Esophagus squamous epithelium (tissue), 5 donors: ENCODE data around the gene TRIP13. TPM values are rescaled to one million over a fixed set of nuclear protein-coding genes. Genes with fewer than 3 reads are reported as not detected.
A peak's percentile ranks its signal among the peaks of the same experiment; 100 is the strongest.
"Not testable (repeated sequence)": the region's sequence is repeated elsewhere in the genome, so short reads cannot be mapped to it uniquely, and the experiment has no call there.

Source experiments
- DNase-seq: peaks from one replicate; lab custom pipeline; 2025; lab: John Stamatoyannopoulos, UW
- H3K27ac ChIP-seq, 4 donors: fragments of 200-600 bp; sonication (generic); one replicate each; pipeline ENCODE4 v1.5.1; 2016 to 2019; ENCODE audit warnings: mild to moderate bottlenecking in 1 of 4
- H3K27me3 ChIP-seq, 4 donors: fragments of 200-600 bp; sonication (generic); 1 replicate in 3 of 4; 2 replicates in 1 of 4; pipeline versions ENCODE4 v1.5.1 to v1.6.0; 2017 to 2021; ENCODE audit warnings: antibody characterized with exemption in 1 of 4
- H3K36me3 ChIP-seq, 3 donors: fragments of 200-600 bp; sonication (generic); one replicate each; pipeline ENCODE4 v1.5.1; 2016 to 2019
- H3K4me1 ChIP-seq, 3 donors: fragments of 200-600 bp; sonication (generic); one replicate each; pipeline ENCODE4 v1.5.1; 2017 to 2019
- H3K4me3 ChIP-seq, 4 donors: fragments of 200-600 bp; sonication (generic); 1 replicate in 3 of 4; 2 replicates in 1 of 4; pipeline ENCODE4 v1.5.1; 2016 to 2019; ENCODE audit warnings: mild to moderate bottlenecking in 2 of 4, moderate library complexity in 1 of 4
- H3K9me3 ChIP-seq, 3 donors: fragments of 200-600 bp; sonication (generic); one replicate each; pipeline ENCODE4 v1.5.1; 2016 to 2019
- CTCF ChIP-seq, 6 experiments: fragments of 450-650 bp in 4 of 6; fragments of 200-600 bp in 2 of 6; sonication (generic) in 2 of 6; IDR thresholded peaks; one replicate each; pipeline ENCODE4 v1.5.1; 2016 to 2019; ENCODE audit warnings: antibody characterized with exemption in 6 of 6, mild to moderate bottlenecking in 4 of 6, moderate library complexity in 4 of 6
- POLR2A ChIP-seq, 4 donors: fragments of 450-650 bp; IDR thresholded peaks; one replicate each; pipeline ENCODE4 v1.6.1; 2017; ENCODE audit warnings: antibody characterized with exemption in 4 of 4, mild to moderate bottlenecking in 4 of 4, moderate library complexity in 3 of 4
- WGBS, 2 donors: methylation state at CpG; one replicate each; pipeline ENCODE4 v1.1.5; 2018; 5-methylcytosine and 5-hydroxymethylcytosine counted together
- intact Hi-C: fragments of 100-400 bp; cut with DNase I; formaldehyde crosslinking; loops from one replicate; pipeline ENCODE4 v1.15.0; 2022
- total RNA-seq, 4 donors: library from RNA; depleted of rRNA; stranded (reverse); fragments of >200 nt; gene quantifications; one replicate each; pipeline ENCODE4 v1.1.0, GENCODE V29; 2016
- donor health status: DM: yes; HTN: yes; CAD: no.

Gene TRIP13
- total RNA-seq, 4 donors from 2014 or later = 3.2 to 17.7 (median 9.5) TPM

GRCh38 chr5:932151-932627 lies 39.5 kb downstream of the TRIP13 start:
- peaks cover 0 to 70% (median 0%) of the 10 kb centered on the region in 4 donors for H3K27me3 ChIP-seq
- H3K9me3 ChIP-seq = no peaks in the 10 kb centered on the region
- intact Hi-C loops = no loop called here
- peaks cover 0 to 24% (median 4%) of the 10 kb centered on the region in 3 donors for H3K4me1 ChIP-seq
- H3K27ac ChIP-seq = peak overlapping the region in 3 of 4 donors; percentile 45 to 81 (median 73)
- no peak overlapping the region for H3K4me3 ChIP-seq
- DNase-seq = no peak
- TF ChIP-seq POLR2A (IDR thresholded peaks at IDR 0.05) (no peak), CTCF (IDR thresholded peaks at IDR 0.05) (no peak)
- no peaks in the 10 kb centered on the region for H3K36me3 ChIP-seq
- WGBS, 2 donors = 59 to 81% methylated on average over 2 to 6 of the region's 8 CpGs

- Histone ChIP-seq H3K36me3 (no peaks in the 10 kb centered on the region), H3K4me3 (no peak overlapping the region), H3K4me1 (peaks cover 0 to 23% (median 4%) of the 10 kb centered on the region in 3 donors), H3K27ac (peak overlapping the region in 3 of 4 donors; percentile 45 to 81 (median 73)), H3K9me3 (no peaks in the 10 kb centered on the region), H3K27me3 (peaks cover 0 to 70% (median 0%) of the 10 kb centered on the region in 4 donors)
- no peak for TF ChIP-seq CTCF (IDR thresholded peaks at IDR 0.05)
- no peak for TF ChIP-seq POLR2A (IDR thresholded peaks at IDR 0.05)
- 49% methylated on average over 4 of the region's 4 CpGs; no CpG with 5 or more reads in 1 of the 2 donors for WGBS, 2 donors
- intact Hi-C loops = no loop called here
- DNase-seq = no peak
Measured at GRCh38 chr5:932628-933250, 40.1 kb downstream of the TRIP13 start.

- Histone ChIP-seq H3K27me3 (peaks cover 0 to 70% (median 0%) of the 10 kb centered on the region in 4 donors), H3K36me3 (no peaks in the 10 kb centered on the region), H3K4me3 (no peak overlapping the region), H3K9me3 (no peaks in the 10 kb centered on the region), H3K27ac (peak overlapping the region in 3 of 4 donors; percentile 37 to 76 (median 73)), H3K4me1 (peaks cover 0 to 23% (median 4%) of the 10 kb centered on the region in 3 donors)
- intact Hi-C loops = no loop called here
- DNase-seq = no peak
- 86 to 88% methylated on average over 3 of the region's 3 CpGs for WGBS, 2 donors
- no peak for TF ChIP-seq POLR2A (IDR thresholded peaks at IDR 0.05)
- TF ChIP-seq CTCF (IDR thresholded peaks at IDR 0.05) = no peak
Measured at GRCh38 chr5:933251-933861, 40.7 kb downstream of the TRIP13 start.

- Histone ChIP-seq H3K27ac (peak overlapping the region in 1 of 4 donors; percentile 73), H3K27me3 (peaks cover 0 to 69% (median 0%) of the 10 kb centered on the region in 4 donors), H3K4me1 (peaks cover 0 to 23% (median 4%) of the 10 kb centered on the region in 3 donors)
- intact Hi-C loops, DNase-seq, H3K4me3 ChIP-seq, H3K36me3 ChIP-seq, H3K9me3 ChIP-seq: not testable (repeated sequence)
Measured at GRCh38 chr5:933951-934350, 41.3 kb downstream of the TRIP13 start.

GRCh38 chr5:934381-934967 lies 41.8 kb downstream of the TRIP13 start:
- intact Hi-C loops, H3K36me3 ChIP-seq, H3K9me3 ChIP-seq, DNase-seq, H3K4me3 ChIP-seq, H3K27ac ChIP-seq: not testable (repeated sequence)
- peaks cover 0 to 23% (median 4%) of the 10 kb centered on the region in 3 donors for H3K4me1 ChIP-seq
- peaks cover 0 to 67% (median 0%) of the 10 kb centered on the region in 4 donors for H3K27me3 ChIP-seq
- peak in 1 of 6 experiments; percentile 17 for TF ChIP-seq CTCF (IDR thresholded peaks at IDR 0.05)
- WGBS, 2 donors = 72% methylated on average over 3 of the region's 3 CpGs; no CpG with 5 or more reads in 1 of the 2 donors
